A549 (cell line): ENCODE measurements around the gene HOXA4. TPM values are rescaled to one million over a fixed set of nuclear protein-coding genes. Genes with fewer than 3 reads are reported as not detected.
A peak's percentile ranks its signal among the peaks of the same experiment; 100 is the strongest.

ENCODE experiments used
- ATAC-seq, 2 experiments: fragments of 200-7000 bp in 1 of 2; fragments of >200 bp in 1 of 2; cut with Nextera tagmentation in 1 of 2; cut with Tn5 transposase in 1 of 2; 3 replicates each; pipeline versions ENCODE4 v1.8.0 to v1.9.1; 2018 to 2020; ENCODE audit warnings: mild to moderate bottlenecking in 1 of 2, moderate library complexity in 1 of 2
- CTCF ChIA-PET: fragments of 300-600 bp; sonication (Branson Sonifier 250); formaldehyde crosslinking; extraction: SDS; loops from one replicate; lab custom pipeline; 2021; ENCODE audit warnings: antibody characterized with exemption, inconsistent platforms; lab: Yijun Ruan, JAX
- POLR2A ChIA-PET: fragments of 350-600 bp; formaldehyde crosslinking; extraction: SDS; loops from one replicate; lab custom pipeline; 2021; ENCODE audit warnings: antibody characterized with exemption, inconsistent platforms; lab: Yijun Ruan, JAX
- DNase-seq, 2 experiments: peaks; one replicate each; pipeline versions ENCODE4 v3.0.0 to v3.0.0-alpha.2; 2011 to 2016; ENCODE audit warnings: low read depth in 1 of 2, low spot score in 1 of 2
- FAIRE-seq: peaks from 2 replicates; lab custom pipeline; 2011; peaks lifted over from hg19 to GRCh38; lab: Jason Lieb, UNC
- H3K27ac ChIP-seq, 2 experiments: fragments of >200 bp; sonication (Bioruptor Twin); formaldehyde crosslinking; 3 replicates each; pipeline ENCODE4 v1.5.1; 2016 to 2017
- H3K4me1 ChIP-seq: fragments of >200 bp; sonication (Bioruptor Twin); formaldehyde crosslinking; 3 replicates; pipeline ENCODE4 v1.6.1; 2016
- H3K4me2 ChIP-seq: fragments of >200 bp; sonication (Bioruptor Twin); formaldehyde crosslinking; 3 replicates; pipeline ENCODE4 v1.6.1; 2016
- H3K4me3 ChIP-seq: fragments of >200 bp; sonication (Bioruptor Twin); formaldehyde crosslinking; 3 replicates; pipeline ENCODE4 v1.5.1; 2016
- H3K9me3 ChIP-seq: fragments of >200 bp; sonication (Bioruptor Twin); formaldehyde crosslinking; 3 replicates; pipeline ENCODE4 v1.6.1; 2016
- CHD4 ChIP-seq: fragments of 200-600 bp; sonication (generic); IDR thresholded peaks from 2 replicates; pipeline ENCODE4 v1.6.1; 2016; ENCODE audit warnings: antibody characterized with exemption, mild to moderate bottlenecking, borderline replicate concordance
- EHMT2 ChIP-seq: fragments of 200-600 bp; sonication (generic); IDR thresholded peaks from 2 replicates; pipeline ENCODE4 v1.6.1; 2016; ENCODE audit warnings: antibody characterized with exemption, low read depth, mild to moderate bottlenecking, moderate library complexity
- EP300 ChIP-seq, 2 experiments: fragments of >200 bp; sonication (Bioruptor Twin); formaldehyde crosslinking; IDR thresholded peaks; 2 replicates in 1 of 2; 3 replicates in 1 of 2; pipeline ENCODE4 v1.6.1; 2016 to 2017
- ESRRA ChIP-seq: fragments of 150-350 bp; IDR thresholded peaks from 2 replicates; pipeline ENCODE4 v1.6.1; 2014; ENCODE audit warnings: mild to moderate bottlenecking, low read length, borderline replicate concordance
- FOSL2 ChIP-seq, 2 experiments: fragments of 450-650 bp in 1 of 2; fragments of >200 bp in 1 of 2; sonication (Bioruptor Twin) in 1 of 2; formaldehyde crosslinking; IDR thresholded peaks; 2 replicates each; pipeline versions ENCODE4 v1.5.0 to v1.6.1; 2016 to 2020; ENCODE audit warnings: mild to moderate bottlenecking in 1 of 2, moderate library complexity in 1 of 2
- FOXS1 ChIP-seq: fragments of 250-450 bp; sonication (Bioruptor Pico); IDR thresholded peaks from 2 replicates; pipeline ENCODE4 v1.5.0; 2020; ENCODE audit warnings: mild to moderate bottlenecking, moderate library complexity
- HDAC2 ChIP-seq: fragments of 200-600 bp; sonication (generic); IDR thresholded peaks from 2 replicates; pipeline ENCODE4 v1.6.1; 2016
- HEYL ChIP-seq: fragments of 250-450 bp; sonication (Bioruptor Pico); IDR thresholded peaks from 2 replicates; pipeline ENCODE4 v1.8.0; 2021; ENCODE audit warnings: mild to moderate bottlenecking, moderate library complexity
- HOXA7 ChIP-seq: fragments of 250-450 bp; sonication (Bioruptor Pico); IDR thresholded peaks from 2 replicates; pipeline ENCODE4 v1.5.0; 2020; ENCODE audit warnings: mild to moderate bottlenecking, moderate library complexity
- HOXB5 ChIP-seq: fragments of 250-450 bp; sonication (Bioruptor Pico); IDR thresholded peaks from 2 replicates; pipeline ENCODE4 v1.5.0; 2020; ENCODE audit warnings: mild to moderate bottlenecking, moderate library complexity
- JUNB ChIP-seq: fragments of >200 bp; sonication (Bioruptor Twin); formaldehyde crosslinking; IDR thresholded peaks from 2 replicates; pipeline ENCODE4 v1.6.1; 2016
- MYC ChIP-seq: IDR thresholded peaks from 2 replicates; pipeline ENCODE4 v1.6.1; 2012; ENCODE audit warnings: mild to moderate bottlenecking, inconsistent platforms, low read length, improper control_type of control experiment, borderline replicate concordance
- NFE2L2 ChIP-seq: fragments of 150-350 bp; conservative IDR thresholded peaks from 2 replicates; pipeline ENCODE4 v1.6.1; 2014; ENCODE audit warnings: low read length
- NPAS2 ChIP-seq: fragments of 250-450 bp; sonication (Bioruptor Pico); IDR thresholded peaks from 2 replicates; pipeline ENCODE4 v1.8.0; 2022; ENCODE audit warnings: mild to moderate bottlenecking, moderate library complexity, borderline replicate concordance
- PHF8 ChIP-seq: fragments of 200-600 bp; sonication (generic); IDR thresholded peaks from 2 replicates; pipeline ENCODE4 v1.6.1; 2016; ENCODE audit warnings: low read depth, mild to moderate bottlenecking, antibody characterized with exemption, moderate library complexity, borderline replicate concordance
- POLR2A ChIP-seq: IDR thresholded peaks from 2 replicates; pipeline ENCODE4 v1.6.1; 2012; ENCODE audit warnings: mild to moderate bottlenecking, low read length
- RAD21 ChIP-seq, 2 experiments: fragments of >200 bp in 1 of 2; sonication (Bioruptor Twin) in 1 of 2; formaldehyde crosslinking in 1 of 2; IDR thresholded peaks in 1 of 2; conservative IDR thresholded peaks in 1 of 2; 2 replicates in 1 of 2; 3 replicates in 1 of 2; pipeline ENCODE4 v1.6.1; 2012 to 2018; ENCODE audit warnings: inconsistent platforms in 1 of 2
- RCOR1 ChIP-seq: fragments of 150-350 bp; IDR thresholded peaks from 2 replicates; pipeline ENCODE4 v1.6.1; 2014; ENCODE audit warnings: antibody characterized with exemption, low read length, low read depth
- RFX5 ChIP-seq: fragments of 450-650 bp; IDR thresholded peaks from 2 replicates; pipeline ENCODE4 v1.7.1; 2014; ENCODE audit warnings: antibody characterized with exemption, mild to moderate bottlenecking, moderate library complexity
- SMC3 ChIP-seq: fragments of >200 bp; sonication (Bioruptor Twin); formaldehyde crosslinking; IDR thresholded peaks from 3 replicates; pipeline ENCODE4 v1.6.1; 2018; ENCODE audit warnings: inconsistent platforms
- SREBF2 ChIP-seq: fragments of 450-650 bp; IDR thresholded peaks from 2 replicates; pipeline ENCODE4 v1.6.1; 2014; ENCODE audit warnings: mild to moderate bottlenecking, moderate library complexity
- ZC3H11A ChIP-seq: fragments of 450-650 bp; IDR thresholded peaks from 2 replicates; pipeline ENCODE4 v1.6.1; 2014; ENCODE audit warnings: antibody characterized with exemption, mild to moderate bottlenecking
- WGBS: methylation state at CpG from one replicate; pipeline ENCODE4 v1.1.6; 2017; ENCODE audit errors: missing lambda C conversion rate; 5-methylcytosine and 5-hydroxymethylcytosine counted together
- polyA plus RNA-seq, 4 experiments: library from polyadenylated mRNA; depleted of rRNA in 3 of 4; stranded (reverse); fragments of >200 nt; fragmentation: RNase III in 1 of 4; extraction: RNeasy Plus Mini Kit Qiagen cat#74134 plus additional on column Dnase treatment in 1 of 4; gene quantifications; 2 replicates in 3 of 4; 3 replicates in 1 of 4; pipeline ENCODE4 v1.2.3, GENCODE V29; 2011 to 2017
- TF ChIP-seq, protein P1 (sequence below): fragments of 250-450 bp; sonication (Bioruptor Pico); IDR thresholded peaks from 2 replicates; pipeline ENCODE4 v1.5.0; 2020; ENCODE audit warnings: low read depth, mild to moderate bottlenecking, moderate library complexity
- TF ChIP-seq, protein P2 (sequence below): IDR thresholded peaks from 2 replicates; pipeline ENCODE4 v1.6.1; 2012; ENCODE audit warnings: low read depth, borderline replicate concordance
- TF ChIP-seq, protein P3 (sequence below): fragments of 450-650 bp; IDR thresholded peaks from 2 replicates; pipeline ENCODE4 v1.6.1; 2014; ENCODE audit warnings: antibody characterized with exemption
- TF ChIP-seq, protein P4 (sequence below): IDR thresholded peaks from 2 replicates; pipeline ENCODE4 v1.6.1; 2012

Gene HOXA4
- polyA plus RNA-seq, 2 of the 4 experiments (the other 2 are of a cell fraction) = 2.1 to 2.6 TPM

DNA sequence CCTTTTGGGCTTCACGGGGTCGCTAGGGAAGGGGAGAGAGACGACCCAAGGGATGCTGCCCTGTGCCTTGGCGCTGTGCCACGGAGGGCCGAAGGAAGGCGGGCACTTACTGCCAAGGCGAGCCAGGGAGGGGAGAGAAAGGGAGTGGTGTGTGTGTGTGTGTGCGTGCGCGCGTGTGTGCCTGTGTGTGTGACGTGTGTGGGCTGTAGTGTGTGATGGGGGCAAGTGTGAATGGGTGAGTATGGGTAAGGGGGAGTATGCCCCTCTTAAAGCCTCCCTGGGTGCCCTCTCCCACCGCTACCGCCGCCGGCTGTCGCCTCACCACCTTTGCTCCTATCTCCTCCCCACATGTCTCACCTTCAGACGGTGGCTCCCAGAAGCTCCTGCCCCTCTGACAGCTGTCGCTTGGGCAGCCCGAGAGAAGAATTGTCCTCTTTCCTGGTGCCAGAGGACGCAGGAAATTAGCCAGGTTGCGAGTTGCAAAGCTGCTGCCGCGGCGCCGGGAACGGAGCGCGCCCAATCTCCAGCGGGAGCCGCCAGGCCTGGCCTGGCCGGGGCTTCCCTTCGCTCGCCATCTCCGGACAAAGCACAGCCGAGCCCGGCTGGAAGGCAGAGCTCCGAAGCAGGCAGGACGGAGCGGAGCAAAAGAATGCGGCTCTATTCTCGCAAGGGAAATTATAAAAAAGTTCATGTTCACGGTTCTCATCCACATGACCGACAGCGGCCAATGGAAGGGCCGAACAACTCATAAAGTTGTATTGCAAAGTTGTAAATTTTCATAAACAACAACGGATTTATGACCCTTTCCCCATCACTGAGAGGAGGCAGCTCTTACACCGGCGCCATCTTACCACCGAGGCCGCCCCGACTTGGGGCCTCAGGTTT is 21.6 kb upstream of the HOXA4 start, which contains the start of gene HOXA3:
HOXA3 (minus strand) TSS at position 653 of the 885 bp plus-strand sequence. CDS start 41,943 bp downstream, outside the sequence.
- no peak for ATAC-seq
- CTCF ChIA-PET = interaction anchor here (0.7 to 4.2 kb wide), 9 partner anchors 9 to 1061 kb away, joined by 3 to 36 read pairs (median 6); partner anchors contain the start of gene HOXA5
- Histone ChIP-seq H3K27ac (peak within 1 kb of the TSS; percentile 88 to 90; a peak in 5 of 6 replicates), H3K9me3 (no peaks in the 10 kb centered on the region), H3K4me2 (peak within 1 kb of the TSS; percentile 90), H3K4me1 (peaks cover 16% of the 10 kb centered on the region), H3K4me3 (peak within 1 kb of the TSS; percentile 49; the same call in 1 of the 3 replicates)
- 78% methylated on average over 41 of the region's 53 CpGs for WGBS
- TF ChIP-seq ESRRA = no peak
- no peak for TF ChIP-seq JUNB
- no peak for TF ChIP-seq RCOR1
- TF ChIP-seq, protein P1, sequence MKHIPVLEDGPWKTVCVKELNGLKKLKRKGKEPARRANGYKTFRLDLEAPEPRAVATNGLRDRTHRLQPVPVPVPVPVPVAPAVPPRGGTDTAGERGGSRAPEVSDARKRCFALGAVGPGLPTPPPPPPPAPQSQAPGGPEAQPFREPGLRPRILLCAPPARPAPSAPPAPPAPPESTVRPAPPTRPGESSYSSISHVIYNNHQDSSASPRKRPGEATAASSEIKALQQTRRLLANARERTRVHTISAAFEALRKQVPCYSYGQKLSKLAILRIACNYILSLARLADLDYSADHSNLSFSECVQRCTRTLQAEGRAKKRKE (CRISPR knock-in tag) = no peak
- no peak for TF ChIP-seq RAD21 (conservative IDR thresholded peaks at IDR 0.05 in 1 of 2, IDR thresholded peaks at IDR 0.05 in 1 of 2)
- TF ChIP-seq MYC = no peak
- TF ChIP-seq EP300 (IDR thresholded peaks at IDR 0.05) = no peak
- no peak for TF ChIP-seq HDAC2
- TF ChIP-seq, protein P2, sequence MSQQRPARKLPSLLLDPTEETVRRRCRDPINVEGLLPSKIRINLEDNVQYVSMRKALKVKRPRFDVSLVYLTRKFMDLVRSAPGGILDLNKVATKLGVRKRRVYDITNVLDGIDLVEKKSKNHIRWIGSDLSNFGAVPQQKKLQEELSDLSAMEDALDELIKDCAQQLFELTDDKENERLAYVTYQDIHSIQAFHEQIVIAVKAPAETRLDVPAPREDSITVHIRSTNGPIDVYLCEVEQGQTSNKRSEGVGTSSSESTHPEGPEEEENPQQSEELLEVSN = no peak
- no peak for TF ChIP-seq PHF8
- TF ChIP-seq, protein P3, sequence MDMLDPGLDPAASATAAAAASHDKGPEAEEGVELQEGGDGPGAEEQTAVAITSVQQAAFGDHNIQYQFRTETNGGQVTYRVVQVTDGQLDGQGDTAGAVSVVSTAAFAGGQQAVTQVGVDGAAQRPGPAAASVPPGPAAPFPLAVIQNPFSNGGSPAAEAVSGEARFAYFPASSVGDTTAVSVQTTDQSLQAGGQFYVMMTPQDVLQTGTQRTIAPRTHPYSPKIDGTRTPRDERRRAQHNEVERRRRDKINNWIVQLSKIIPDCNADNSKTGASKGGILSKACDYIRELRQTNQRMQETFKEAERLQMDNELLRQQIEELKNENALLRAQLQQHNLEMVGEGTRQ = no peak
- TF ChIP-seq SMC3 = no peak
- no peak for TF ChIP-seq HOXA7 (CRISPR knock-in tag)
- no peak for TF ChIP-seq NFE2L2
- FAIRE-seq = no peak
- POLR2A ChIA-PET = interaction anchor here (2.1 kb wide), 1 partner anchor 9 kb away, joined by 14 read pairs; no protein-coding TSS in a partner anchor
- DNase-seq = no peak

DNA sequence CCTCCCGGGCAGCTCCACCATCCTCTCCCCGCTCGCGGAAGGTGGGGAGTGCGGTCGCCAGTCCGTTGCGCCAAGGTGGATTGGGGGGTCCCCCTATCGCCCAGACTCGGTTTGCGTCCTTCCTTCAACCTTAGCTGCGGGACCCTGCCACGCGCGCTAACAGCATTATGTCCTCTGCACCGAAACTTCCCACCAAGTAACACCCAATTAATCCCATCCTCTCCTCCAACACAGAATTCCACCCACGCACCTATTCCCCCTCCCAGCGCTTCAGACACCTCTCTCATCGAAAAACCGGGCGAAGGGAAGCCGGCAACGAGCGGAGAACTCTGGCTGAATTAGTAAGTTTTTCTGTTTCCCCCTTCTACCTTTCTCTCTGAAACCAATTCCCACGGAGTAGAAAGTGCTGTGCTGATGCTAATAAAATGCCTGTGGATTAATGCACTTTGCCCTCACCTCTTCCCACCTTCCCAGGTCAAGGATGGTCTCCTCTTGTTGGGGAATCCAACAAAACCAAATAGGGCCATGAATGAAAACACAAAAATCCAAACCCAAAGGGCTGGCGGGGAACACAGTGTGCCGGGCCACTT is 20.9 kb upstream of the HOXA4 start:
- Histone ChIP-seq H3K9me3 (no peaks in the 10 kb centered on the region), H3K4me1 (peaks cover 16% of the 10 kb centered on the region), H3K4me2 (peak overlapping the region; percentile 90), H3K27ac (peak overlapping the region; percentile 88 to 90), H3K4me3 (peak overlapping the region; percentile 49)
- FAIRE-seq (no peak), DNase-seq (no peak), ATAC-seq (no peak)
- POLR2A ChIA-PET = interaction anchor here (0.9 to 2.1 kb wide), 5 partner anchors 9 to 951 kb away, joined by 3 to 14 read pairs (median 4); partner anchors contain the start of gene HNRNPA2B1
- CTCF ChIA-PET = interaction anchor here (0.6 to 11.1 kb wide), 24 partner anchors 7 to 1060 kb away, joined by 3 to 160 read pairs (median 6); partner anchors contain the start of genes HIBADH, HOXA5 and HOXA9
- 75% methylated on average over 27 of the region's 27 CpGs for WGBS
- TF ChIP-seq NFE2L2 (no peak), NPAS2 (CRISPR knock-in tag) (no peak), SREBF2 (no peak), JUNB (no peak), FOXS1 (CRISPR knock-in tag) (no peak), HEYL (no peak), CHD4 (no peak), EHMT2 (no peak), FOSL2 (IDR thresholded peaks at IDR 0.05) (no peak), FOSL2 (CRISPR knock-in tag; IDR thresholded peaks at IDR 0.05) (no peak), RAD21 (conservative IDR thresholded peaks at IDR 0.05 in 1 of 2, IDR thresholded peaks at IDR 0.05 in 1 of 2) (no peak), POLR2A (no peak), SMC3 (no peak), EP300 (IDR thresholded peaks at IDR 0.05) (no peak), ZC3H11A (no peak), RFX5 (no peak), MYC (no peak), PHF8 (no peak), HOXB5 (CRISPR knock-in tag) (no peak)
- TF ChIP-seq, protein P4, sequence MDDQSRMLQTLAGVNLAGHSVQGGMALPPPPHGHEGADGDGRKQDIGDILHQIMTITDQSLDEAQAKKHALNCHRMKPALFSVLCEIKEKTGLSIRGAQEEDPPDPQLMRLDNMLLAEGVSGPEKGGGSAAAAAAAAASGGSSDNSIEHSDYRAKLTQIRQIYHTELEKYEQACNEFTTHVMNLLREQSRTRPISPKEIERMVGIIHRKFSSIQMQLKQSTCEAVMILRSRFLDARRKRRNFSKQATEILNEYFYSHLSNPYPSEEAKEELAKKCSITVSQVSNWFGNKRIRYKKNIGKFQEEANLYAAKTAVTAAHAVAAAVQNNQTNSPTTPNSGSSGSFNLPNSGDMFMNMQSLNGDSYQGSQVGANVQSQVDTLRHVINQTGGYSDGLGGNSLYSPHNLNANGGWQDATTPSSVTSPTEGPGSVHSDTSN = no peak
